ENCODE measurements around the gene RPSA. TPM values are rescaled to one million over a fixed set of nuclear protein-coding genes. Genes with fewer than 3 reads are reported as not detected.

RPSA gene
- total RNA-seq, 1 experiment from 2014 or later, result 1,984 TPM

DNA sequence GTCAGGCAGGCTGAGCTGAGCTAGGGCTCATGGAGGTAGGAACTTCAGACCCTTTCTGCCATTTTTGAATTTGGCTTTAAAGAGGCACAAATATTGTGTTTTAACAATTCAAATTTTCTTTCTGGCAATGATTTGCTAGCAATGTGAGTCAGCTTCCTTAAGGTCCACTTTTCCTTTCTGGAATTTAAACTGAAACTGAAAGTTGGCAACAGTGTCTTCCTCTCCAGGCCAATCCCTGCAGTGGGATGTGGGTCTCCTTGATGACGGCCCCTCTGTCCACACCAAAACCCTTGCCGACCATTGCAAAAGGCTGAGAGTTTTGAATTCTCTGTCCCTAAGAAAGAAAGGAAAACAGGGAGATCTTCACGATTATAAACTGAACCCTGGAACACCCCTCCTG is 27.1 kb downstream of the RPSA start:
- Mint-ChIP-seq H3K27me3 (ENCODE audit: insufficient read depth, unreplicated experiment) (no peaks in the 10 kb centered on the region), H3K9me3 (ENCODE audit: unreplicated experiment) (no peaks in the 10 kb centered on the region), H3K4me1 (ENCODE audit: insufficient read depth, unreplicated experiment) (peaks cover 17% of the 10 kb centered on the region), H3K27ac (ENCODE audit: low read depth, unreplicated experiment) (peak overlapping the region; percentile 69), H3K4me3 (ENCODE audit: unreplicated experiment) (no peak overlapping the region), H3K36me3 (ENCODE audit: insufficient read depth, unreplicated experiment) (no peaks in the 10 kb centered on the region)
- no TSS peak for BruUV-seq (replicated peaks)
- POLR2A ChIA-PET, result interaction anchor here (0.8 kb wide), 1 partner anchor 49 kb away, joined by 3 read pairs; no protein-coding TSS in a partner anchor
- TF ChIP-seq, protein P1, sequence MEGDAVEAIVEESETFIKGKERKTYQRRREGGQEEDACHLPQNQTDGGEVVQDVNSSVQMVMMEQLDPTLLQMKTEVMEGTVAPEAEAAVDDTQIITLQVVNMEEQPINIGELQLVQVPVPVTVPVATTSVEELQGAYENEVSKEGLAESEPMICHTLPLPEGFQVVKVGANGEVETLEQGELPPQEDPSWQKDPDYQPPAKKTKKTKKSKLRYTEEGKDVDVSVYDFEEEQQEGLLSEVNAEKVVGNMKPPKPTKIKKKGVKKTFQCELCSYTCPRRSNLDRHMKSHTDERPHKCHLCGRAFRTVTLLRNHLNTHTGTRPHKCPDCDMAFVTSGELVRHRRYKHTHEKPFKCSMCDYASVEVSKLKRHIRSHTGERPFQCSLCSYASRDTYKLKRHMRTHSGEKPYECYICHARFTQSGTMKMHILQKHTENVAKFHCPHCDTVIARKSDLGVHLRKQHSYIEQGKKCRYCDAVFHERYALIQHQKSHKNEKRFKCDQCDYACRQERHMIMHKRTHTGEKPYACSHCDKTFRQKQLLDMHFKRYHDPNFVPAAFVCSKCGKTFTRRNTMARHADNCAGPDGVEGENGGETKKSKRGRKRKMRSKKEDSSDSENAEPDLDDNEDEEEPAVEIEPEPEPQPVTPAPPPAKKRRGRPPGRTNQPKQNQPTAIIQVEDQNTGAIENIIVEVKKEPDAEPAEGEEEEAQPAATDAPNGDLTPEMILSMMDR (IDR thresholded peaks at IDR 0.05; ENCODE audit: unreplicated experiment), result no peak
- intact Hi-C loops (cut with micrococcal nuclease), result no loop called here
- CTCF ChIA-PET, result interaction anchor here (1.2 kb wide), 1 partner anchor 13 kb away, joined by 5 read pairs; no protein-coding TSS in a partner anchor
- DNase-seq (ENCODE audit: unreplicated experiment), result no peak

- CTCF ChIA-PET, result interaction anchor here (0.5 to 1.4 kb wide), 7 partner anchors 9 to 130 kb away, joined by 3 to 6 read pairs (median 3); no protein-coding TSS in a partner anchor
- H3K27ac Mint-ChIP-seq (ENCODE audit: low read depth, unreplicated experiment), result peak overlapping the region; percentile 69
- H3K27me3 Mint-ChIP-seq (ENCODE audit: insufficient read depth, unreplicated experiment), result no peaks in the 10 kb centered on the region
- H3K9me3 Mint-ChIP-seq (ENCODE audit: unreplicated experiment), result no peaks in the 10 kb centered on the region
- POLR2A ChIA-PET, result interaction anchor here (0.8 to 1.6 kb wide), 2 partner anchors 27 to 50 kb away, joined by 3 read pairs; no protein-coding TSS in a partner anchor
- H3K4me1 Mint-ChIP-seq (ENCODE audit: insufficient read depth, unreplicated experiment), result peaks cover 17% of the 10 kb centered on the region
- TF ChIP-seq, protein P1 (IDR thresholded peaks at IDR 0.05; ENCODE audit: unreplicated experiment), result no peak
- no TSS peak for BruUV-seq (replicated peaks)
- H3K4me3 Mint-ChIP-seq (ENCODE audit: unreplicated experiment), result no peak overlapping the region
- intact Hi-C loops (cut with micrococcal nuclease), result no loop called here
- peak; percentile 61 for DNase-seq (ENCODE audit: unreplicated experiment)
- H3K36me3 Mint-ChIP-seq (ENCODE audit: insufficient read depth, unreplicated experiment), result no peaks in the 10 kb centered on the region
Measured at GRCh38 chr3:39434574-39434973, 28.1 kb downstream of the RPSA start.

DNA sequence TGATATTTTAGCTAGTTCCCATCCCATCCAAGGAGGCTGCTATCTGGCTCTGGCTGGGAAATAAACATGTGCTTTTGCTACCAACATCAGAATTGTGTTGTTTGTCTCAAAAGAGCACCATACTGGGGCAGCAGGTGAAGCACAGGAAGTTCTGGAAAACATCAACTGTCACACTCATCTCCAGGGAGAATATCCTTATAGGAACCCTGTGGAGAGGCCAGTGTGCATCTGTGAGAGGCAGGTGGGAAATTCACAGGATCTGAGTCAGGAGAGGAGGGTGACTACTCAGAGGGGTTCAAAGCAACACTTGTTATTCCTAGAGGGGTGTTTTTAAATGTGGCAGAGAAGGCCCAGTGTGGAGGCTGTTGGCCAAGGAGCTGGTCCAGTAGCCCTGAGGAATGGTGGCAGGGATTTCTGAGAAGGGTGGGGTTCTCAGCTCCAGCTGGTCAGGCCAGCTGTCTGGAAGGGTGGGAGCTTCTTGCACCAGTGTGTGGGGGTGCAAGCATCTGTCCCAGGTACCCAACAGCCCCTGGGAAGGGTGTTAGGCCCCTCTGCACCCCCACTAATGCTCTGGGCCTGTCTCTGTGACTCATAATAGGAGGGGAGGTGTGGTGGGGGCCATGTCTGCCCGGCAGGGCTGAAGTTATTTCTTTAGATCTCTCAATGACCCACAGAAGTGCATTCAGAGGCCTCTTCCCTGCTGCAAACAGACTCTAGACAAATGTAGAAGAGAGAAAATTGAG is 28.7 kb downstream of the RPSA start:
- DNase-seq (ENCODE audit: unreplicated experiment), result no peak
- no peak overlapping the region for H3K27ac Mint-ChIP-seq (ENCODE audit: low read depth, unreplicated experiment)
- H3K4me3 Mint-ChIP-seq (ENCODE audit: unreplicated experiment), result no peak overlapping the region
- H3K36me3 Mint-ChIP-seq (ENCODE audit: insufficient read depth, unreplicated experiment), result no peaks in the 10 kb centered on the region
- ChIA-PET POLR2A (interaction anchor here (1.6 kb wide), 1 partner anchor 27 kb away, joined by 3 read pairs; no protein-coding TSS in a partner anchor), CTCF (interaction anchor here (0.5 to 1.4 kb wide), 8 partner anchors 10 to 280 kb away, joined by 3 to 6 read pairs (median 3); no protein-coding TSS in a partner anchor)
- intact Hi-C loops (cut with micrococcal nuclease), result no loop called here
- H3K27me3 Mint-ChIP-seq (ENCODE audit: insufficient read depth, unreplicated experiment), result no peaks in the 10 kb centered on the region
- no TSS peak for BruUV-seq (replicated peaks)
- no peaks in the 10 kb centered on the region for H3K9me3 Mint-ChIP-seq (ENCODE audit: unreplicated experiment)
- peaks cover 17% of the 10 kb centered on the region for H3K4me1 Mint-ChIP-seq (ENCODE audit: insufficient read depth, unreplicated experiment)
- TF ChIP-seq, protein P1 (IDR thresholded peaks at IDR 0.05; ENCODE audit: unreplicated experiment), result no peak

DNA sequence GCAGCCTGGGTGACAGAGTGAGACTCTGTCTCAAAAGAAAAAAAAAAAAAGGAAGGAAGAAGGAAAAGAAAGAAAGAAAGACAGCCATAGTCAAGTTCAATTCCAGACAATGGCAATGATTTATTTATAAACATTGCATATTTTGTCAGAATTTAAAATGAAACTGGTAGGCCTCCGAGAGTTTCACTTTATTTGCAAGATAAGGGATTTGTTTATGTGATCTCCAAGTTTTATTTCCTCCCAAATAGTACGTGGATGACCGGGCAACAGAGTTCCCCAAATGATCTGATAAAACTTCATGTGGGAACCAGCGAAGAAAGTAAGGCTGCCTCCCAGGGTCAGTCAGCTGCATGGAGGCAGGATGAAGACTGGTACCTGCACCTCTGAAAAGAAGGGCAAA is 32.4 kb downstream of the RPSA start:
- no peaks in the 10 kb centered on the region for H3K36me3 Mint-ChIP-seq (ENCODE audit: insufficient read depth, unreplicated experiment)
- intact Hi-C loops (cut with micrococcal nuclease), result no loop called here
- BruUV-seq (replicated peaks), result no TSS peak
- ChIA-PET POLR2A (no interaction called here), CTCF (interaction anchor here (0.8 to 2.3 kb wide), 3 partner anchors 9 to 60 kb away, joined by 3 to 15 read pairs (median 9); no protein-coding TSS in a partner anchor)
- TF ChIP-seq, protein P1 (IDR thresholded peaks at IDR 0.05; ENCODE audit: unreplicated experiment), result no peak
- DNase-seq (ENCODE audit: unreplicated experiment), result no peak
- H3K4me1 Mint-ChIP-seq (ENCODE audit: insufficient read depth, unreplicated experiment), result peaks cover 13% of the 10 kb centered on the region
- no peak overlapping the region for H3K27ac Mint-ChIP-seq (ENCODE audit: low read depth, unreplicated experiment)
- no peaks in the 10 kb centered on the region for H3K9me3 Mint-ChIP-seq (ENCODE audit: unreplicated experiment)
- no peak overlapping the region for H3K4me3 Mint-ChIP-seq (ENCODE audit: unreplicated experiment)
- H3K27me3 Mint-ChIP-seq (ENCODE audit: insufficient read depth, unreplicated experiment), result no peaks in the 10 kb centered on the region
